Heart left ventricle (tissue), 16 donors: Measurements from ENCODE around the gene KISS1. TPM values are rescaled to one million over a fixed set of nuclear protein-coding genes. Genes with fewer than 3 reads are reported as not detected.

Source experiments
- ATAC-seq, 4 donors: fragments of 200-7000 bp; cut with Tn5 transposase; one replicate each; pipeline ENCODE4 v1.9.1; 2020 to 2022; ENCODE audit warnings: moderate library complexity in 4 of 4, mild to moderate bottlenecking in 3 of 4, moderate number of reproducible peaks in 1 of 4
- DNase-seq, 5 donors: peaks; one replicate each; pipeline ENCODE4 v3.0.0-alpha.2; 2020
- H3K27ac ChIP-seq, 12 donors: fragments of 200-600 bp; sonication (generic) in 4 of 12; one replicate each; pipeline versions ENCODE4 v1.5.0 to v1.8.0; 2016 to 2022; ENCODE audit warnings: mild to moderate bottlenecking in 2 of 12
- H3K27me3 ChIP-seq, 9 donors: fragments of 200-600 bp; sonication (generic) in 2 of 9; one replicate each; pipeline versions ENCODE4 v1.5.1 to v1.8.0; 2016 to 2022; ENCODE audit warnings: mild to moderate bottlenecking in 3 of 9
- H3K36me3 ChIP-seq, 9 donors: fragments of 200-600 bp; sonication (generic) in 2 of 9; one replicate each; pipeline versions ENCODE4 v1.5.0 to v1.8.0; 2018 to 2022; ENCODE audit warnings: mild to moderate bottlenecking in 2 of 9
- H3K4me1 ChIP-seq, 12 donors: fragments of 200-600 bp; sonication (generic) in 4 of 12; one replicate each; pipeline versions ENCODE4 v1.5.0 to v1.8.0; 2016 to 2022; ENCODE audit warnings: mild to moderate bottlenecking in 3 of 12
- H3K4me3 ChIP-seq, 12 donors: fragments of 200-600 bp; sonication (generic) in 4 of 12; one replicate each; pipeline versions ENCODE4 v1.5.0 to v1.8.0; 2017 to 2022; ENCODE audit warnings: mild to moderate bottlenecking in 9 of 12, moderate library complexity in 4 of 12
- H3K9me3 ChIP-seq, 12 donors: fragments of 200-600 bp; sonication (generic) in 4 of 12; one replicate each; pipeline versions ENCODE4 v1.5.0 to v1.8.0; 2016 to 2022; ENCODE audit warnings: mild to moderate bottlenecking in 1 of 12
- POLR2A ChIP-seq, 2 donors: fragments of 450-650 bp; IDR thresholded peaks; one replicate each; pipeline ENCODE4 v1.6.1; 2017; ENCODE audit warnings: antibody characterized with exemption in 2 of 2, mild to moderate bottlenecking in 2 of 2, moderate library complexity in 2 of 2
- WGBS, 4 donors: extraction: QIAGEN DNeasy Blood & Tissue Kit in 2 of 4; methylation state at CpG; one replicate each; pipeline versions ENCODE4 v1.1.5 to v1.1.7; 2013 to 2018; 5-methylcytosine and 5-hydroxymethylcytosine counted together
- intact Hi-C, 10 donors: fragments of 100-400 bp; cut with DNase I; formaldehyde crosslinking; loops; one replicate each; pipeline versions ENCODE4 v1.11.1 to v1.14.2; 2022
- polyA plus RNA-seq, 2 donors: library from polyadenylated mRNA; stranded (reverse); fragments of 200-250 nt; gene quantifications; one replicate each; pipeline ENCODE4 v1.2.3, GENCODE V29; 2013
- total RNA-seq, 9 donors: library from RNA; depleted of rRNA in 2 of 9; stranded (reverse); fragments of >200 nt in 2 of 9; fragmentation: NEBNext Ultra II Directional in 3 of 9; extraction: Animal tissue kit (Norgen Biotek cat#: 25700) in 3 of 9; gene quantifications; one replicate each; pipeline versions ENCODE4 v1.1.0 to v1.2.4, GENCODE V29; 2016 to 2023
- TF ChIP-seq, protein P1 (sequence below), 12 donors: fragments of 200-600 bp; sonication (generic) in 4 of 12; IDR thresholded peaks; one replicate each; pipeline versions ENCODE4 v1.5.0 to v1.8.0; 2018 to 2022; ENCODE audit warnings: antibody characterized with exemption in 12 of 12, mild to moderate bottlenecking in 5 of 12
- donor health status: ischemic (EF 13 %, LVEDD 7.1; RV severe dilation, severe dysfunction).
- donor health status: healthy with polysubstance abuse.
- donor health status: DM: no; HTN: yes; CAD: no.
- donor health status: DM: no; HTN: no; CAD: no.
- donor health status: ischemic (EF 25% LVEDD 6.9; RV normal size, moderate dysfunction).
- donor health status: ischemic (EF 25% LVEDD 5.7; RV mildly dilated, moderate dysfunction).
- donor health status: healthy.
- donor health status: DM: yes; HTN: yes; CAD: no.
- donor health status: ischemic (EF 35%, LVEDD 5.7; RV mildly dilated, moderate dysfunction).
- donor health status: nonischemic (EF 11% LVEDD 7.7; RV severe dilation, severe dysfunction).
- donor health status: DM: yes; HTN: yes; CAD: no.
- donor health status: PGD.
- donor health status: ischemic (EF 29% LVEDD 5.4; RV normal size, mild dysfunction).
- donor health status: nonischemic (EF 23%, LVEDD 6.1; RV moderate dilation, normal function).

Gene KISS1
- total and polyA plus RNA-seq, 11 donors, result not detected

DNA sequence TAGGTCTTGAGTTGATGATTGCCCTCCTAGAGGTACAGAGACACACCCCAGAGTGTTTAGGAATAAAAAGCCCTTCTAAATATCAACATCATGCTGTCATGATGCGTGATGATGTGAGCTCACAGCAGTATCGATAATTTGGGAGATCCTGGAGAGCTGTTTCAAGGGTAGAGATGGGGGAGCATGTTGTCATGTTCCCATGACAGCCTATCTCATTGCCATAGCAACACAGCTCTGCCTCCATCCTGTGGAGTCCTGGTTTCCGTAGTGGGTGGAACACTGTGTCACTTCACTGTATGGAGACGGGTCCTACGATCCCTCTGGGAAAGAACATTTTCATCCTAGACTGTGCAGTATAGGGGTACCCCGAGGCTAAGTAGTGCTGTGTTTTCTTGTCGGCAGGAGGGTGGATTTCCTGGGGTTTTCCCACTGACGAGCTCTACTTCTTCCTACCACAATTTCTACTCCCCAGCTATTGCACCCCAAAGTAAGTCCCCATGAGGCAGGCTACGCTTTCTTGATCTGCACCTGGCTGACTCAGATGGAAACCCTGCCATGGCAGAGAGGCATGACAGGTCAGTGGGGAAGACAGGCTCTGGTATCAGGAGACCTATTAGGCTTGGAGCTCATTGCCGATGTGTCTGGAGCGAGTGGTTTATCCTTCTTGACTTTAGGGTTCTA is 7.2 kb downstream of the KISS1 start:
- WGBS, 4 donors, result 66 to 86% (median 77%) methylated on average over 11 of the region's 11 CpGs

DNA sequence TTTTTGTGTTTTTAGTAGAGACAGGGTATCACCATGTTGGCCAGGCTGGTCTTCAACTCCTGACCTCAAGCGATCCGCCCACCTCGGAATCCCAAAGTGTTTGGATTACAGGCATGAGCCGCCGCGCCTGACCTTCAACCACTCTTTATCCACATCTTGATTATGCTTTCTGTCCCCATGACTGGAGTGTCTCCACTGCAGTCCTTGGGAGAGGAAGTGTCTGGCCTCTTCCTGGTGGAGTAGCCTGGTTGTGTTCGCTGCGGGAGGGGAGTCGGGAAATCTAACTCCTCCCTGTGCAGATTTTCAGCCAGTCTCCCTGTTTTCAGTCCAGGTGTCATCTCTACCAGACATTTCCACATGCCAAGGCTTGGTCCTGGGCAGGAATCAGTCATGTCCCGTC is 9.7 kb downstream of the KISS1 start:
- Histone ChIP-seq H3K27ac (no peak overlapping the region), H3K9me3 (no peaks in the 10 kb centered on the region), H3K36me3 (no peaks in the 10 kb centered on the region), H3K4me3 (no peak overlapping the region), H3K27me3 (peaks cover 0 to 56% (median 37%) of the 10 kb centered on the region in 9 donors), H3K4me1 (peaks cover 0 to 13% (median 0%) of the 10 kb centered on the region in 12 donors)
- no peak for ATAC-seq
- WGBS, 4 donors, result 61 to 64% (median 63%) methylated on average over 10 of the region's 10 CpGs
- intact Hi-C loops, result no loop called here
- TF ChIP-seq, protein P1, sequence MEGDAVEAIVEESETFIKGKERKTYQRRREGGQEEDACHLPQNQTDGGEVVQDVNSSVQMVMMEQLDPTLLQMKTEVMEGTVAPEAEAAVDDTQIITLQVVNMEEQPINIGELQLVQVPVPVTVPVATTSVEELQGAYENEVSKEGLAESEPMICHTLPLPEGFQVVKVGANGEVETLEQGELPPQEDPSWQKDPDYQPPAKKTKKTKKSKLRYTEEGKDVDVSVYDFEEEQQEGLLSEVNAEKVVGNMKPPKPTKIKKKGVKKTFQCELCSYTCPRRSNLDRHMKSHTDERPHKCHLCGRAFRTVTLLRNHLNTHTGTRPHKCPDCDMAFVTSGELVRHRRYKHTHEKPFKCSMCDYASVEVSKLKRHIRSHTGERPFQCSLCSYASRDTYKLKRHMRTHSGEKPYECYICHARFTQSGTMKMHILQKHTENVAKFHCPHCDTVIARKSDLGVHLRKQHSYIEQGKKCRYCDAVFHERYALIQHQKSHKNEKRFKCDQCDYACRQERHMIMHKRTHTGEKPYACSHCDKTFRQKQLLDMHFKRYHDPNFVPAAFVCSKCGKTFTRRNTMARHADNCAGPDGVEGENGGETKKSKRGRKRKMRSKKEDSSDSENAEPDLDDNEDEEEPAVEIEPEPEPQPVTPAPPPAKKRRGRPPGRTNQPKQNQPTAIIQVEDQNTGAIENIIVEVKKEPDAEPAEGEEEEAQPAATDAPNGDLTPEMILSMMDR (IDR thresholded peaks at IDR 0.05), result no peak
- TF ChIP-seq POLR2A (IDR thresholded peaks at IDR 0.05), result no peak
- DNase-seq, result no peak

More for the DNA sequence above, 7.2 kb downstream of the KISS1 start:
- intact Hi-C loops, result no loop called here
- Histone ChIP-seq H3K27me3 (peaks cover 0 to 66% (median 39%) of the 10 kb centered on the region in 9 donors), H3K4me1 (peaks cover 0 to 13% (median 0%) of the 10 kb centered on the region in 12 donors), H3K4me3 (no peak overlapping the region), H3K36me3 (no peaks in the 10 kb centered on the region), H3K9me3 (no peaks in the 10 kb centered on the region), H3K27ac (no peak overlapping the region)
- DNase-seq, result no peak
- ATAC-seq, result no peak
- no peak for TF ChIP-seq POLR2A (IDR thresholded peaks at IDR 0.05)
- TF ChIP-seq, protein P1 (IDR thresholded peaks at IDR 0.05), result no peak

DNA sequence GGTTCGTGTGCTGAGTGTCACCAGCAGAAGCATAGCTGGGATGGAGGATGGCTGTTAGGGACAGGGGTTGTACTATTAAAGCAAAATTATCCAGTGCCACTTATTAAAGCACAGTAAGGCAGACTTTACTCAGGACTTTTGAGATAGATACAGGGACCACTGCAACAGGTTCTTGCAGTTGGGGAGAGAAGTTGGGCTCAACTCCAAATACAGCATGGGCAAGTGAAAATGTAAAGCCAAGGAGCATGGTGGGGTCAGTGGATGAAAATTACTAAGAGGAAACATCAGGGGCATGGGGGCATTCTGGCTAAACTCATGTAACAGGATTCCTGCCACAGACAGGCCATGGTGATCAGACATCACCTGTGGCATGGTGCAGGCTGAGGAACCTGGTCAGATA is 15.2 kb downstream of the KISS1 start:
- intact Hi-C loops, result no loop called here
- no peak overlapping the region for H3K27ac ChIP-seq
- no peak for DNase-seq
- TF ChIP-seq, protein P1 (IDR thresholded peaks at IDR 0.05), result no peak
- no peak for TF ChIP-seq POLR2A (IDR thresholded peaks at IDR 0.05)
- no peak for ATAC-seq
- no peaks in the 10 kb centered on the region for H3K9me3 ChIP-seq
- WGBS, 4 donors, result 63 to 79% (median 75%) methylated on average over 1 of the region's 1 CpG
- H3K4me3 ChIP-seq, result no peak overlapping the region
- H3K4me1 ChIP-seq, result no peaks in the 10 kb centered on the region
- H3K36me3 ChIP-seq, result no peaks in the 10 kb centered on the region
- peaks cover 0 to 12% (median 2%) of the 10 kb centered on the region in 9 donors for H3K27me3 ChIP-seq

DNA sequence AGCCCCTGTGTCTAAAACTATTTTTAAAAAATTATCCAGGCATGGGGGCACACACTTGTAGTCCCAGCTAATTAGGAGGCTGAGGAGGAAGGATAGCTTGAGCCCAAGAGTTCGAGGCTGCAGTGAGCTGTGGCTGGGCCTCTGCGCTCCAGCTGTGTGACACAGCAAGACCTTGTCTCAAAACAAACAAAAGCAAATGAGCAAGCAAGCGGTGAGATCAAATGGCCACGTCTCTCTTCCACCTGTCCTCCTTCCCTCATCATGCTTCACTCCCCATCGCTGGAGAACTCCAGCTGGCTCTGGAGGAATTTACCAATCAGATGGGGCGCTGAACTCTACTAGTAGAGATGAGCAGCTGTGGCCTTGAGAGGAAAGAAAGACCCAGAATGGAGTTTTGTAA is 16.2 kb downstream of the KISS1 start:
- no peaks in the 10 kb centered on the region for H3K36me3 ChIP-seq
- ATAC-seq (no peak), DNase-seq (no peak)
- peaks cover 0 to 11% (median 0%) of the 10 kb centered on the region in 9 donors for H3K27me3 ChIP-seq
- H3K27ac ChIP-seq, result no peak overlapping the region
- no peaks in the 10 kb centered on the region for H3K4me1 ChIP-seq
- WGBS, 4 donors, result 75 to 82% (median 80%) methylated on average over 6 of the region's 6 CpGs
- no peaks in the 10 kb centered on the region for H3K9me3 ChIP-seq
- intact Hi-C loops, result no loop called here
- TF ChIP-seq, protein P1 (IDR thresholded peaks at IDR 0.05), result no peak
- TF ChIP-seq POLR2A (IDR thresholded peaks at IDR 0.05), result no peak
- H3K4me3 ChIP-seq, result no peak overlapping the region
